Glomerular visceral epithelial cell (primary cell): ENCODE data around the gene ARPP19.
"Not testable (repeated sequence)": the region's sequence is repeated elsewhere in the genome, so short reads cannot be mapped to it uniquely, and the experiment has no call there.

Source experiments
- DNase-seq: peaks from one replicate; pipeline ENCODE4 v3.0.0-alpha.2; 2016; ENCODE audit errors: extremely low spot score

ARPP19 gene, protein sequence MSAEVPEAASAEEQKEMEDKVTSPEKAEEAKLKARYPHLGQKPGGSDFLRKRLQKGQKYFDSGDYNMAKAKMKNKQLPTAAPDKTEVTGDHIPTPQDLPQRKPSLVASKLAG

DNA sequence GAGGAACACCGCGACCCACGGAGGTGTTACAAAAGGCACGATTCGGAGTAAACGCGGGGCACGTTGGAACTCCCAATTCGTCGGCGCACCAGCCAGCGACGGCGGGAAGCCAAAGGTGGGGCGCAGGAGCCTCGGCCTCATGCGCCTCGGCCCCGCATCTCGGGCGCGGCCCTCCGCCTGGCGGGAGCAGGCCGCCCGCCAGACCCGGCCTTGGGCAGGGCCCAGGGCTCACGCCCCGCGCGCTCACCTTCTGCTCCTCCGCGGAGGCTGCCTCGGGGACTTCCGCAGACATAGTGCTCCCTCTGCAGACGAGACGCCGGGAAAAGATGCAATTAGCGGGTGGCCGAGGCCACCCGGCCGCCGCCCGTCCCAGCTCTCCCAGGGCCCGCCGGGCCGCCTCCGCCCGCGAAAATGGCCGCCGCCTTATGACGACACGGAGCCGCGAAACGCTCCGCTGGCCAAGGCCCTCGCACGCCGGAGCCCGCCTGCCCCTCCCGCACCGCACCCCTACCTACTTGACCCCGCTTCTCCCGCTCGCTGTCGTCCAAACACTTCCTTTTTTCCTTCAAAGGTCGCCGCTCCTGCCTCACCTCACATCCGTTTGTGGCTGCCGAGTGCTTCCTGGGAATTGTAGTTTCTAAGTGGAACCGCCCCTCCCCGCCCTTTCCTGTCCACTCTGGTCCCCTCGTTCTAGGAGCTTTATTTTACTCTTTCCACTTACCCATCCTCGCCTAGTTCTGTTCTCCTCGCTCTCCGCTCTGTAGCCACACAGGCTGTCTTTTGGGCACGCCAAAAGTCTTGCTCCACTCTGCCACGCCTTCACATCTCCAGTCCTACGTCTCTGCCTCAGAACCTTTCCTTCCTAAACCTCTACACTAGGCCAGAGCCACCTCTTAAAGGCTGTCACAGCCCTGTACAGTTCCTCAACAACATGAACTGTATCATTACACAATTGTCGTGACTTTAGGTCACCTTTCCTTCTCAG lies at the start of gene ARPP19:
Gene ARPP19 (minus strand): TSS at position 430 of the 985 bp plus-strand sequence. CDS start 138 bp downstream, at position 292.
- peak; percentile 95 for DNase-seq

DNA sequence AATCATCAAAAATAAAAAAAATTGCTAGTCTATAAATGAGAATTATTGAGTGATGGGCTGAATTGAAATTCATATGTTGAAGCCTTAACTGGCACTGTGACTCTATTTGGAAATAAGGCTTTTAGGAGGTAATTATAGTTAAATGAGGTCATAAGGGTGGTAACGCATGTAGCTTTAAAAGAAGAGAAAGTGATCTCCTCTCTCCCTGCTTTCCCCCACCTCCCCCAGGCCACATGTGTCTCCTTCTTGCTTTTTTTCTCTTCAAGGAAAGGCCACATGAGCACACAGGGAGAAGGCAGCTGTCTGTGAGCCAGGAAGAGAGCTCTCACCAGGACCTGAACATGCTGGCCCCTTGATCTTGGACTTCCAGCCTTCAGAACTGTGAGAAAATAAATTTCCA lies 48.2 kb upstream of the ARPP19 start:
- DNase-seq: no peak

- DNase-seq: no peak
Observed at GRCh38 chr15:52615302-52615701, 46.5 kb upstream of the ARPP19 start.

- no peak for DNase-seq
Observed at GRCh38 chr15:52609593-52609992, 40.8 kb upstream of the ARPP19 start.

- no peak for DNase-seq
Observed at GRCh38 chr15:52584414-52584813, 15.6 kb upstream of the ARPP19 start.

DNA sequence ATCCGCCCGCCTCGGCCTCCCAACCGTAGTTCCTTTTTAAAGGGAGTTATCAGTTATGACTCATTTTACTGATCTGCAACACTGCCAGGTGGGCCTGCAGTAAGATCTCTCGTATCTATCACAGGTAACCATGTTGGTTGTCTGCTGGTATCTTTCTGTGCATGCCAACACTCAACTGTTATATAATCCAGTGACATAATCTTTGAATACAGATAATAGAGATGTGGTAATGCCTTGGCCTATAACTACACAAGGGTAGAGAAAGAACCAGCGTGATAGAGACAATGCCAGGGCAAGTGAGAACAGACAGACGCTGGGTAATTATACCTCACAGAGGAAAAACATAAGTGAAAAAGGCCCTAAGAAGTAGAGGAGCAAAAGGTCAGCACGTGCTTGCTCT lies 11.0 kb upstream of the ARPP19 start:
- DNase-seq: no peak

GRCh38 chr15:52576692-52577091 lies 7.9 kb upstream of the ARPP19 start:
- no peak for DNase-seq

DNA sequence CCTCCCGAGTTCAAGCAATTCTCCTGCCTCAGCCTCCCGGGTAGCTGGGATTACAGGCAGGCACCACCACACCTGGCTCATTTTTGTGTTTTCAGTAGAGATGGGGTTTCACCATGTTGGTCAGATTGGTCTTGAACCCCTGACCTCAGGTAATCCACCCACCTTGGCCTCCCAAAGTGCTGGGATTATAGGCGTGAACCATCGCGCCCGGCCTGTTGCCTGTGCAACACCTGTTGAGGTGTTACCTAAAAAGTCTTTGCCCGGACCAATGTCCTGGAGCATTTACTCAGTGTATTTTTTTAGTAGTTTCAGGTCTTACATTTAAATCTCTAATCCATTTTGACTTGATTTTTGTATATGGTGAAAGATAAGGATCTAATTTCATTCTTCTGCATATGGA lies 6.7 kb upstream of the ARPP19 start:
- DNase-seq: not testable (repeated sequence)

DNA sequence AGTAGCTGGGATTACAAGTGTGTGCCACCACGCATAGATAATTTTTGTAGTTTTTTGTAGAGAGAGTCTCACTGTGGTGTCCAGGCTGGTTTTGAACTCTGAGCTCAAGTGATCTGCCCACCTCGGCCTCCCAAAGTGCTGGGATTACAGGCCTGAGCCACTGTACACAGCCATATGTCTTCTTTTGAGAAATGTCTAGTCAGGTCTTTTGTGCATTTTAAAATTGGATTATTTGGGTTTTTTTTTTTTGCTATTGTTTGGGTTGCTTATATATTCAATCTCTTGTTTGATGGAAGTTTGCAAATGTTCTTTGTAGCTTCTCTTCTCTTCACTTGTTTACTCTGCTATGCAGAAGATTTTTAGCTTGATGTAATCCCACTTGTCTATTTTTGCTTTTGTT lies 6.2 kb upstream of the ARPP19 start:
- no peak for DNase-seq

GRCh38 chr15:52574623-52575022 lies 5.8 kb upstream of the ARPP19 start:
- DNase-seq: not testable (repeated sequence)

DNA sequence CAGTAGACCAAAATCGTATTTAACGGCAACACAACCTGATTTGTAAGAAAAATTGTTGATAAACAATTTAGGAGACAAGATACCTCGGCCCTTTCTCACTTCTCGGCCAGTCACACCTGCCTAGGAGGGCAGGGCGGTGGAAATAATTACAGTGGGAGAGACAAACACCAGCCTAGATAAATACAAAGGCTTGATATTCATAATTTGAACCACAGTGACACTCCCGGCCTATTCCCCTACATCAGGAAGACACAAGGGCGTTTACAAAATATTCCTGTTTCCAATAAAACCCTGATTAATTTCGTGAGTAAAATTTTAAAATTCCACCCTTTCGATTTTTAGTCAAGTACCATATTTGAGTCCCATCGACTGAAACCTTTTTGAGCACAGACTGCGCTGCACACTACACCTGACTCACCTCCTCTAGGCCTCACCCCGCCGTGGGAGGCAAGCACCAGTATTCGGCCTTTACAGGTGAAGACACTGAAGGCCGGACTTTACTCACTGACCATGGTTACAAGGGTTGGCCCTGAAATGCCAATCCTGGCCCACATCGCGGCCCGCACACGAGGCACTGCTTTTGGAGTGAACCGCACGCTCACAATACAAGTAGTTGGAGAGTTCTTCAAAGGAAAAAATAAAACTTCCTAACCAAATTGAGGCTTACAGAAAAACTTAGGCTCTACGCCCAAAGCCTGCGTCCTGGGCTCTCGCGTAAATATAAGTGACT lies 794 bp downstream of the ARPP19 start:
- DNase-seq: peak; percentile 36

DNA sequence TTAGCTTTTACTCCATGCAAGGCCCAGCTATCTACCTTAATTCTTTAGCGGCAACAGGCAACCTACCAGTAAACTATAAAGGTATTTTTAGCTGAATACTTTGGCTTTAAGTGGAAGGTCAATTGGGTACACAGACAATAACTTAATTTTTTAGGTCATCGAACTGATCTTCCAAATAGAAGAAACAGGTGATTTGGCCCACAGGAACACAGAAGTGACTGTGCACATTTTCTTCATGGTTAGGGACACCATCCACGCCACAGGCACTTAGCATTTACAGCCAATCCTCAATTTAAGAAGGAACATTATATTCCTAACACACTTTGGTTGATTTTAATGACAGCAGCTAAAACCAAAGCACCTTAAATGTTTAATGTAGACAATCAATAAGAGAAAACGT lies 1.9 kb downstream of the ARPP19 start:
- DNase-seq: no peak

DNA sequence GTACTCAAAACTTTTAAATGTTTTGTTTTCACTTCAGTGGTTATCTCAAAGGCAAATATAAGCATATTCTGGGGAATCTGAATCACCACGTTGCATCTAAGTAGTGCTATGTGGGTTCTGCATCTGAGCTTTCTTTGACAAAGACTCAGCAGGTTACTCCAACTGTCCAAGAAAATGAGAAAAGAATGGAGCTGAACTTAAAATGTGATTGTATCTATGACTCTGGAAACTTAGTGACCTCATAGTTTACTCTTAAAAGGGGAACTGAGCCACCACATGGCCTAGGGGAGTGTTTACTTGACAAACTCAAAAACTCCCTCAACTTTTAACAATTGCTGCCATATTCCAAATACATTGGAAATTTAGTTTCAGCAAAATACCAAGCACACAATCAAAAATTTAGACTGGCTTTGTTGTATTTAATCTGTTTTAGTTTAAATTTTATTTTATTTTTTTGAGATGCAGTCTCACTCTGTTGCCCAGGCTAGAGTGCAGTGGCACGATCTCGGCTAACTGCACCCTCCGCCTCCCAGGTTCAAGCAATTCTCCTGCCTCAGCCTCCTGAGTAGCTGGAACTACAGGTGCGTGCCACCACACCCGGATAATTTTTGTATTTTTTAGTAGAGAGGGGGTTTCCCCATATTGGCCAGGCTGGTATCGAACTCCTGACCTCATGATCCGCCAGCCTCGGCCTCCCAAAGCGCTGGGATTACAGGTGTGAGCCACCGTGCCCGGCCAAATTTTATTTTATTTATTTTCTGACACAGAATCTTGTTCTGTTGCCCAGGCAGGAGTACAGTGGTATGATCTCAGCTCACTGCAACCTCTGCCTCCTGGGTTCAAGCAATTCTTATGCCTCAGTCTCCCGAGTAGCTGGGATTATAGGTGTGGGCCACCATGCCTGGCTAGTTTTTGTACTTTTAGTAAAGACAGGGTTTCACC lies 3.1 kb downstream of the ARPP19 start:
- not testable (repeated sequence) for DNase-seq

GRCh38 chr15:52563501-52564060 lies 5.2 kb downstream of the ARPP19 start:
- DNase-seq: no peak

- DNase-seq: no peak
Observed at GRCh38 chr15:52559575-52559974, 9.3 kb downstream of the ARPP19 start.

- DNase-seq: no peak
Observed at GRCh38 chr15:52559022-52559421, 9.8 kb downstream of the ARPP19 start.

GRCh38 chr15:52558196-52558595 lies 10.6 kb downstream of the ARPP19 start:
- peak; percentile 84 for DNase-seq

DNA sequence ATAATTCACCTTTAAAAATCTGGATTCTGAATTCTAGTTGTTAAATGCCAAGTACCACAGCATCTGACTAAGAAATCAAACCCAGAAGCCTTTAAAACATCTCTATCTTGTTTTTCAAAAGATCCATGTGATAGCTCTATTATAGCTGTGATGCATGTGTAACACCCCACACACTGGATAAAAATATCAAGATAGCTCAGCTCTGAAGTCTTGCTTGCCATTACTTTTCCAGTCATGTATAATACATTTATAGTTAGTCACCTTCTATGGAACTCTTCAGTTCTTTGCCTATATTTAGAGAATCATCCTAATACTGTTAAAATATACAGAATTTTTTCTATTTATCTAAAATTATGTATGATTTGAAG lies 11.6 kb downstream of the ARPP19 start:
- DNase-seq: no peak

DNA sequence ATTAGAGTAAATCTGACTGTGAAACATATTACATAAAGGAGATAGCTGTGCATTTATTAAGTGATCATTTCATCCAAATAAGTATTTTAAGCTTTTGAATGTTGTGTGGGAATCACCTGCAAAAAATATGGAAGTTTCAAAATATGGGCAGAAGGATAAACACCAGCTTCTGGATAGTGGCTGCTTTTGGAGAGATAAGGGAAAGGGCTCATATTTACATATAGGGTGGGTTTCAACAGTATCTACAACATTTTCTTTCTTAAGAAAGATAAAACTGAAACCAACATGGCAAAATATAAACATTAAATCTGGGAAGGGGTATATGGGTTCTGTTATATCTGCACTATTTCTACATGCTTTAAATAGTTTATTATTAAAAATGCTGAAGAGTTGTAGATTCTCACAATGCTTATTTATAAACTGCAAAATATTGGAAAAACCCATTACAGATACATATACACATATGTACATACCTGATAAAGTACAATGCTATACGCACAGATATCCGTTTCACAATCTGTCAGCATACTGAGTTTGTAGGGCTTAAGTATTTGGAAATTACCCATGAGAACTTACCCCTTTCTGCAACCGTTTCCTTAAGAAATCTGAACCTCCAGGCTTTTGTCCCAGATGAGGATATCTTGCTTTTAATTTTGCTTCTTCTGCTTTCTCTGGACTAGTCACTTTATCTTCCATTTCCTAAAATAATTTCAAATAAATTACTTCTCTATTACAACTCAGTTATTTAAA lies 12.1 kb downstream of the ARPP19 start:
- no peak for DNase-seq

DNA sequence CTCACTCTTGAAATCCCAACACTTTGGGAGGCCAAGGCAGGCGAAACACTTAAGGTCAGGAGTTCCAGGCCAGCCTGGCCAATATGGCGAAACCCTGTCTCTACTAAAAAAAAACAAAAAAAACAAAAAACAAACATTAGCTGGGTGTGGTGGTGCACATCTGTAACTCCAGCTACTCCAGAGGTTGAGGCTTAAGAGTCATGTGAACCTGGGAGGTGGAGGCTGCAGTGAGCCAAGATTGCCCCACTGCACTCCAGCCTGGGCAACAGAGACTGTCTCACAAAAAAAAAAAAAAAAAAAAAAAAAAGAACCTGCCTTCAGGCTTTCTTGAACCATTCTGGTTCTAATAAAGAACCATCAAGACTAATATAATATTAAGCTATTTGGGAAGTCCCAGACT lies 16.5 kb downstream of the ARPP19 start:
- DNase-seq: no peak
